Activated T-cell treated with anti-CD3 and anti-CD28 coated beads, Interleukin-2, amount 50 U/mL, for 4 hours (primary cell): ENCODE data around the gene CDKN2B-AS1. TPM values are rescaled to one million over a fixed set of nuclear protein-coding genes. Genes with fewer than 3 reads are reported as not detected.
"Not testable (repeated sequence)": the region's sequence is repeated elsewhere in the genome, so short reads cannot be mapped to it uniquely, and the experiment has no call there.

Experiments
- ATAC-seq, 2 donors: fragments of 200-7000 bp; cut with Tn5 transposase; one replicate each; pipeline ENCODE4 v1.10.0; 2021
- DNase-seq: peaks from one replicate; pipeline ENCODE4 v3.0.0-alpha.2; 2020
- H3K27me3 Mint-ChIP-seq: one replicate; pipeline ENCODE4 v1.8.0; 2021; ENCODE audit warnings: low read depth, mixed read lengths
- H3K36me3 Mint-ChIP-seq: one replicate; pipeline ENCODE4 v1.8.0; 2022; ENCODE audit warnings: mixed read lengths; ENCODE audit not compliant: insufficient read depth
- H3K4me1 Mint-ChIP-seq: one replicate; pipeline ENCODE4 v1.8.0; 2021; ENCODE audit warnings: low read depth, mixed read lengths
- H3K4me3 Mint-ChIP-seq: one replicate; pipeline ENCODE4 v1.8.0; 2021; ENCODE audit warnings: mild to moderate bottlenecking, moderate library complexity, mixed read lengths
- H3K9me3 Mint-ChIP-seq: one replicate; pipeline ENCODE4 v1.8.0; 2021; ENCODE audit warnings: mixed read lengths
- total RNA-seq, 3 donors: library from RNA; stranded (reverse); gene quantifications; one replicate each; pipeline ENCODE4 v1.2.1, GENCODE V29; 2021

Gene CDKN2B-AS1
- total RNA-seq, 3 donors from 2014 or later = 0.60 TPM; not detected in 2

DNA sequence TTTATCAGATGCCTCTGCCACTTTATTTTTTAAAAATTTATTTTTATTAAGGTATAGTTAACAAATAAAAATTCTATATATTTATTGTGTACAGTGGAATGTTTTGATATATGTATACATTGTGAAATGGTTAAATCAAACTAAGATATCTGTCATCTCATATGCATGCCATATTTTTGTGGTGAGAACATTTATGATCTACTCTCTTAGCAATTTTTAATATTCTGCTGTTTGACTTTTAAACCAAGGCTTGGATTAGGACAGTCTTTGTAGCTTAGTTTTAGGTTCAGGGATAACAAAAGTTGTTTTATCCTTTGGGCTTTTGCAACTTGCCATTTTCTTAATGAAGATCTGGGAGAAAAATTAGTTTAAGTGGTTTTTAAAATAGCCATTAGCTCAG is 60.5 kb downstream of the CDKN2B-AS1 start:
- Mint-ChIP-seq H3K4me1 (peaks cover 30% of the 10 kb centered on the region), H3K36me3 (no peaks in the 10 kb centered on the region), H3K27me3 (no peaks in the 10 kb centered on the region), H3K4me3 (no peak overlapping the region), H3K9me3 (no peaks in the 10 kb centered on the region)
- no peak for DNase-seq
- ATAC-seq = no peak

GRCh38 chr9:22056402-22056801 is 61.8 kb downstream of the CDKN2B-AS1 start:
- DNase-seq = no peak
- no peaks in the 10 kb centered on the region for H3K27me3 Mint-ChIP-seq
- H3K4me1 Mint-ChIP-seq = peaks cover 21% of the 10 kb centered on the region
- ATAC-seq = no peak
- no peaks in the 10 kb centered on the region for H3K9me3 Mint-ChIP-seq
- H3K36me3 Mint-ChIP-seq = no peaks in the 10 kb centered on the region
- no peak overlapping the region for H3K4me3 Mint-ChIP-seq

- H3K27me3 Mint-ChIP-seq, DNase-seq, ATAC-seq, H3K4me1 Mint-ChIP-seq, H3K36me3 Mint-ChIP-seq, H3K4me3 Mint-ChIP-seq, H3K9me3 Mint-ChIP-seq: not testable (repeated sequence)
These were observed 63.4 kb downstream of the CDKN2B-AS1 start for GRCh38 chr9:22057972-22058371.

DNA sequence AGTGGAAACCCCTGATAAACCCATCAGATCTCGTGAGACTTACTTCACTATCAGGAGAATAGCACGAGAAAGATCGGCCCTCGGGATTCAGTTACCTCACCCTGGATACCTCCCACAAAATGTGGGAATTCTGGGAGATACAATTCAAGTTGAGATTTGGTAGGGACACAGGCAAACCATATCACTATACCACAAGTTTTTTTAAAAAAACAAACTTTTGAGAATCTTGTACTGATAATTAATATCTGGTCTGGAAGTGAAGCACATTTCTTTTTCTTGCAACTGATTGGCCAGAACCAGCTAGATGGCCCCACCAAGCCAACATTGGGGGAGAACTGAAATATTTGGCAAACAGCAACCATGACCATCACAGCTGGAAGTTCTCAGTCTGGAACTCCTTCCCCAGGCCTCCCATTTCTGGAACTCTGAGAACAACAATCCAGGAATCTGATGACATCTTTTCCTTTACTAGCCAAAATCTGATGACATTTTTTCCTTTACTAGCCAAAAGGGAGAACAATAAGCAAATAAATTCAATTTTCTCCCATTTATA is 66.3 kb downstream of the CDKN2B-AS1 start:
- Mint-ChIP-seq H3K9me3 (no peaks in the 10 kb centered on the region), H3K4me1 (peaks cover 26% of the 10 kb centered on the region), H3K36me3 (no peaks in the 10 kb centered on the region), H3K27me3 (no peaks in the 10 kb centered on the region), H3K4me3 (no peak overlapping the region)
- ATAC-seq (no peak), DNase-seq (no peak)

DNA sequence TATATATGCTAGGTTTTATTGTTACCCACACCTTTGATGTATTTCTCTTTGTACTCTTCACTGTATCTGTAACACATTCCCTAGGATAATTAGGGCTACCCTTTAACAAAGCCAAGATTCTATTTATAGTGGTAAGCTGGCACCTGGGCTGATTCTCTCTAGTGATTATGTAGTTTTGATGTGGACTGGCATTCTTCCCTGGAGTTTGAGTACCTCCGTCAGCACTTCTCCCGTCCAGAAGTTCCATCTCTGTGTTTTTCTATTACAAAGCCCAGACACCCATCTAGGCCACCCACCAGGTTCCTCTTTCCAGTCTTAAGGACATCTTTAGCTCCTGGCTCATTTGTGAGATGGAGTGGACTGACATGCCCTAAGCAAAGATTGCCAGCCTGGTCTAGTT is 70.4 kb downstream of the CDKN2B-AS1 start:
- H3K9me3 Mint-ChIP-seq = no peaks in the 10 kb centered on the region
- peaks cover 28% of the 10 kb centered on the region for H3K4me1 Mint-ChIP-seq
- H3K4me3 Mint-ChIP-seq = no peak overlapping the region
- no peak for DNase-seq
- H3K27me3 Mint-ChIP-seq = no peaks in the 10 kb centered on the region
- ATAC-seq = no peak
- H3K36me3 Mint-ChIP-seq = no peaks in the 10 kb centered on the region

DNA sequence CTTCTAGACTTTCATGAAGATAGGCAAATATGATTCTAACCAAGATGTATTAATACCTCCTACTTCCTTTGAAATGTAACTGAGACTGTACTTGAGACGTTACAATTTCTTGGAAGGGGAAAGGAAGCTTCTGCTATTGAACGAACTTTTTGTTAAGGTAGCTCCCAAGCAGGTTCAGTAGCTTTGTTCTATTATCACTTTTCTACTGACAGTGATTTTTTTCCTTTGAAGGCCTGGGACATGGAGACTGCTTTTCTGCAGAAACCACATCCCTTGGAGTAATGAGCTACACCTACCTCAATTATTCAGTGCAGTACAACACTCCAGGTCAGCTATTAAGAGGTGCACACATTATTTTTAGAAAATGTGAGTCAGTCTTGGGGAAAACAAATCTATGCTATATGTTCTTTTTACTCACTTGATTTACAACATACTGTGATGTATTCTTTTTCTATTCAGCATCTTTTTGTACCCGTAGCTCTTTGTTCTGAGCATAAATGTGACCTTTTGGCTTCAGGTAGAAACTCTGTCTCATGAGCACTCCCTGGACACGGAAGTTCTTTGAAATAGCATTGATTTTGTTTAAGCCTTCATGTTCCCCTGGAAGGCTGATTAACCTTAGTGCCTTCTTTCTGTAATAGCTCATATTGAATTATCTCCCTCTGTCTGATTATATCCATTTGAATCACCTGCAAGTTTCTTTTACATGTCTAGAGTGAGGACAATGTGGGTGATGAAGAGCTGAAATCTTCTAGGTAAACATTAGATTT is 71.0 kb downstream of the CDKN2B-AS1 start:
- H3K27me3 Mint-ChIP-seq = no peaks in the 10 kb centered on the region
- H3K4me1 Mint-ChIP-seq = peaks cover 28% of the 10 kb centered on the region
- H3K36me3 Mint-ChIP-seq = no peaks in the 10 kb centered on the region
- H3K4me3 Mint-ChIP-seq = no peak overlapping the region
- ATAC-seq (peak; percentile 43 to 46), DNase-seq (no peak)
- no peaks in the 10 kb centered on the region for H3K9me3 Mint-ChIP-seq

GRCh38 chr9:22067196-22067595 is 72.6 kb downstream of the CDKN2B-AS1 start:
- ATAC-seq (no peak), DNase-seq (no peak)
- H3K27me3 Mint-ChIP-seq = no peaks in the 10 kb centered on the region
- no peaks in the 10 kb centered on the region for H3K9me3 Mint-ChIP-seq
- peaks cover 31% of the 10 kb centered on the region for H3K4me1 Mint-ChIP-seq
- H3K36me3 Mint-ChIP-seq = no peaks in the 10 kb centered on the region
- no peak overlapping the region for H3K4me3 Mint-ChIP-seq

DNA sequence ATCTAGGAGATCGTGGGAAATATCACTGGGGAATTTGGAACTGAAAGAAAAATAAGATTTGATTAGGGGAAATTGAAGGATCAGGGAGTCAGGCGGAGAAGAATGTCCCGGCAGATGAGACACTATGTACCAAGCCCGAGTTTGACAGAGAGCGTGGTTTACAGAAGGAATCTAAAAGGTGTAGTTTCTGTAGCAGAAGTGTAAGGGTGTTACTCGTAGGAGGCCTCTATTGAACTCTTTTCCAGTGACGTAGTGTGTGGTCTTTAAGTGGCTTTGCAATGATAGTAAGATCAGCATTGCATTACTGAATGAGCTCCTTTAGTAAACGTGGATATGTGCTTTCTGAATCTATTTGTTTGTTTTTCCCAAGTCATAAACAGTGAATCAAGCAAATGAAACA is 73.8 kb downstream of the CDKN2B-AS1 start:
- Mint-ChIP-seq H3K4me3 (no peak overlapping the region), H3K36me3 (no peaks in the 10 kb centered on the region), H3K27me3 (no peaks in the 10 kb centered on the region), H3K4me1 (peaks cover 41% of the 10 kb centered on the region), H3K9me3 (no peaks in the 10 kb centered on the region)
- DNase-seq (no peak), ATAC-seq (no peak)

- no peak for DNase-seq
- peak; percentile 42 to 58 for ATAC-seq
- H3K4me1 Mint-ChIP-seq = peaks cover 40% of the 10 kb centered on the region
- H3K4me3 Mint-ChIP-seq = no peak overlapping the region
- H3K9me3 Mint-ChIP-seq = no peaks in the 10 kb centered on the region
- H3K27me3 Mint-ChIP-seq = no peaks in the 10 kb centered on the region
- no peaks in the 10 kb centered on the region for H3K36me3 Mint-ChIP-seq
These were observed 78.8 kb downstream of the CDKN2B-AS1 start for GRCh38 chr9:22073349-22073748.

DNA sequence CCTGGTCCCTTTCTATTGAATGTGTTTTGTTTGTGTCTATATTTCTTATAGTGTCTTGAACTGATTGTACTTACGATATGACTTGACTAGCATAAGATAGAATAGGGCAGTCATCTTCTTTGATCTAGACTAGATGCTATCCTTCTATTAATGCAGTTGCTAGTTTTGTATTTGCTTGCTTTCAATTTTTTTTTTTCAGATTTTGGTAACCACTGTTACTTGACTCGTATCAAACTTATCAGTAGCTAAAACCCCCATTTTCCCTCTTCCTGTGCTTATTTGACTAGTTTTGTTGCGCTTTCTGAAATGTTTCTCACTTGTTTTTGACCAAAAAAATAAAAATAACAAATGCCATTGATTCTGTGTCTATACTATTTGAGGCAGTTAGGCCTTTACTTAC is 83.5 kb downstream of the CDKN2B-AS1 start:
- Mint-ChIP-seq H3K4me1 (peaks cover 54% of the 10 kb centered on the region), H3K4me3 (no peak overlapping the region), H3K9me3 (no peaks in the 10 kb centered on the region), H3K27me3 (no peaks in the 10 kb centered on the region), H3K36me3 (no peaks in the 10 kb centered on the region)
- no peak for ATAC-seq
- no peak for DNase-seq

DNA sequence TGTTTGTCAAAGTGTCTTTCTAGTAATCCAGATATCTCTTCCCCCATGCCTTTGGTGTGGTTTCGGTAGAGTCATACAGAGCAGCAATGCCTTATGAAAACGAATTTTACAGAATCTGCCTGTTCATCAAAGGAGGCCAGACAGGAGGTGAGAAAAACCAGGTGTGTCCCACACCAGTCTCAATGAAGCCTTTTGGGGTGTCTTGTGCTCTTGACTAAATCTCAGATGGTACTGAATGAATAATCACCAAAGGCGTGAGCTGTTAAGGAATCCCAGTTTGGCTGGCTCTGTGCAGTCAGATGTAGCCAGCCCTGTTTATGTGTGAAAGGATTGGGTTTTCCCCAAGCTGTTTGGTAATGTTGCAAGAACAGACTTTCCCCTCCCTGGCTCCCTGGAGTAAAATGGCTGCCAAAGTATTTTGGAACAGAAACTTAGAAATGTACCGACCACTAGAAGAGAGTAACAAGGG is 85.3 kb downstream of the CDKN2B-AS1 start:
- Mint-ChIP-seq H3K27me3 (peaks cover 4% of the 10 kb centered on the region), H3K36me3 (no peaks in the 10 kb centered on the region), H3K9me3 (no peaks in the 10 kb centered on the region), H3K4me3 (peak overlapping the region; percentile 22), H3K4me1 (peaks cover 39% of the 10 kb centered on the region)
- DNase-seq (no peak), ATAC-seq (peak; percentile 97 to 98)

- H3K4me3 Mint-ChIP-seq = no peak overlapping the region
- peaks cover 15% of the 10 kb centered on the region for H3K4me1 Mint-ChIP-seq
- no peaks in the 10 kb centered on the region for H3K9me3 Mint-ChIP-seq
- DNase-seq = no peak
- H3K27me3 Mint-ChIP-seq = peaks cover 4% of the 10 kb centered on the region
- H3K36me3 Mint-ChIP-seq = no peaks in the 10 kb centered on the region
- no peak for ATAC-seq
These were observed 89.9 kb downstream of the CDKN2B-AS1 start for GRCh38 chr9:22084336-22085035.

GRCh38 chr9:22088053-22088716 is 93.6 kb downstream of the CDKN2B-AS1 start:
- peaks cover 4% of the 10 kb centered on the region for H3K27me3 Mint-ChIP-seq
- DNase-seq = no peak
- no peaks in the 10 kb centered on the region for H3K36me3 Mint-ChIP-seq
- no peak for ATAC-seq
- H3K4me3 Mint-ChIP-seq = no peak overlapping the region
- H3K4me1 Mint-ChIP-seq = no peaks in the 10 kb centered on the region
- H3K9me3 Mint-ChIP-seq = no peaks in the 10 kb centered on the region

DNA sequence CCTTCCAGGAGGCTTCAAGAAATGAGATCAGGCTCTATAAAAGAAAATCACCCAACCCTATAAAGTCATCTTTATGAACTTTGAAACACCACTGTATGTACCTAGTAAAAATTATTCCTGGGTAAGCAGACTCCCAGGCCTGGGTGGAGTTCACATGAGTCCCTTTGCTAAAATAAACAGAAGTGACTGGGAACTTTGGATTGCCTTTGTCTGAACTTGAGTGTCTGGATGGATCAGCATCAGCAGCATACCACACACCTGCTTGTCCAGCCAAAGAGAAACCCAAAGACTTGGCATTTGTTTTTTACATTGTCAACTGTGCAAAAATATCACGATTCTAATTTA is 94.1 kb downstream of the CDKN2B-AS1 start:
- no peak overlapping the region for H3K4me3 Mint-ChIP-seq
- H3K9me3 Mint-ChIP-seq = no peaks in the 10 kb centered on the region
- DNase-seq = no peak
- H3K27me3 Mint-ChIP-seq = peaks cover 4% of the 10 kb centered on the region
- H3K36me3 Mint-ChIP-seq = no peaks in the 10 kb centered on the region
- ATAC-seq = no peak
- H3K4me1 Mint-ChIP-seq = no peaks in the 10 kb centered on the region
